ENCODE measurements around the gene CEBPG. TPM values are rescaled to one million over a fixed set of nuclear protein-coding genes. Genes with fewer than 3 reads are reported as not detected.

CEBPG gene
- total RNA-seq, 2 donors from 2014 or later, result 19.9 to 32.6 TPM

- no peaks in the 10 kb centered on the region for H3K9me3 ChIP-seq
- no peaks in the 10 kb centered on the region for H3K4me1 ChIP-seq (ENCODE audit: control insufficient read depth in 1 of 2, low read depth in 2 of 2)
- DNase-seq (ENCODE audit: low spot score) (no peak), ATAC-seq (ENCODE audit: insufficient number of reproducible peaks, low FRiP score, low read depth) (no peak)
- H3K4me3 ChIP-seq, result peak overlapping the region; percentile 46
- no peaks in the 10 kb centered on the region for H3K27me3 ChIP-seq (replicated peaks; ENCODE audit: insufficient read depth)
- no peaks in the 10 kb centered on the region for H3K36me3 ChIP-seq
- peak; percentile 38 for TF ChIP-seq CTCF (IDR thresholded peaks at IDR 0.05)
- no peak overlapping the region for H3K27ac ChIP-seq
Measured at GRCh38 chr19:33416307-33417215, 43.1 kb downstream of the CEBPG start.

DNA sequence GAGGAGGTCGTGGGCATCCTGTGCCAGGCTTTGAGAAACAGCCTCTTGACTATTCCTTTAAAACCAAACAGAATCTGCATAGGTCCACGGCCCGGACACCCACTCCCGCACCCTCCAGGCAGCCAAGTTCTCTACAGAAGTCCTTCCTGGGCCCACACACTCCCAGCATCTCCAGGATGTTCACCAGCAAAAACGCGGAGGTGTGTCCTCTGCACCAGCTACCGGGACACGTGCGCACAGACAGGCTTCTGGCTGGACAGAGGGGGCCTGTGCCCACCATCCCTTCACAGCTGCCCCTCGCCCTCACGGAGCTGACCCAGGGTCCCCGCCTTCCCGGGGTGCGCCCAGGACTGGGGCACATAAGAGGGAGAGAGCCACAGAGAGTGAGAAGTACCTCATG is 44.2 kb downstream of the CEBPG start:
- no peak overlapping the region for H3K4me3 ChIP-seq
- TF ChIP-seq CTCF (IDR thresholded peaks at IDR 0.05), result no peak
- ATAC-seq (ENCODE audit: insufficient number of reproducible peaks, low FRiP score, low read depth) (no peak), DNase-seq (ENCODE audit: low spot score) (no peak)
- H3K27me3 ChIP-seq (replicated peaks; ENCODE audit: insufficient read depth), result no peaks in the 10 kb centered on the region
- no peaks in the 10 kb centered on the region for H3K4me1 ChIP-seq (ENCODE audit: control insufficient read depth in 1 of 2, low read depth in 2 of 2)
- no peak overlapping the region for H3K27ac ChIP-seq
- H3K36me3 ChIP-seq, result no peaks in the 10 kb centered on the region
- H3K9me3 ChIP-seq, result no peaks in the 10 kb centered on the region

GRCh38 chr19:33418461-33418860 is 45.0 kb downstream of the CEBPG start:
- Histone ChIP-seq H3K4me3 (no peak overlapping the region), H3K4me1 (ENCODE audit: control insufficient read depth in 1 of 2, low read depth in 2 of 2) (no peaks in the 10 kb centered on the region), H3K27ac (no peak overlapping the region), H3K27me3 (replicated peaks; ENCODE audit: insufficient read depth) (no peaks in the 10 kb centered on the region), H3K36me3 (no peaks in the 10 kb centered on the region), H3K9me3 (no peaks in the 10 kb centered on the region)
- no peak for TF ChIP-seq CTCF (IDR thresholded peaks at IDR 0.05)
- ATAC-seq (ENCODE audit: insufficient number of reproducible peaks, low FRiP score, low read depth), result no peak
- DNase-seq (ENCODE audit: low spot score), result no peak

GRCh38 chr19:33418871-33419787 is 45.6 kb downstream of the CEBPG start:
- H3K4me3 ChIP-seq, result no peak overlapping the region
- no peaks in the 10 kb centered on the region for H3K27me3 ChIP-seq (replicated peaks; ENCODE audit: insufficient read depth)
- H3K9me3 ChIP-seq, result no peaks in the 10 kb centered on the region
- H3K27ac ChIP-seq, result no peak overlapping the region
- ATAC-seq (ENCODE audit: insufficient number of reproducible peaks, low FRiP score, low read depth), result no peak
- TF ChIP-seq CTCF (IDR thresholded peaks at IDR 0.05), result no peak
- no peaks in the 10 kb centered on the region for H3K4me1 ChIP-seq (ENCODE audit: control insufficient read depth in 1 of 2, low read depth in 2 of 2)
- DNase-seq (ENCODE audit: low spot score), result no peak
- H3K36me3 ChIP-seq, result no peaks in the 10 kb centered on the region

- H3K36me3 ChIP-seq, result no peaks in the 10 kb centered on the region
- TF ChIP-seq CTCF (IDR thresholded peaks at IDR 0.05), result no peak
- no peak overlapping the region for H3K4me3 ChIP-seq
- no peak overlapping the region for H3K27ac ChIP-seq
- no peaks in the 10 kb centered on the region for H3K4me1 ChIP-seq (ENCODE audit: control insufficient read depth in 1 of 2, low read depth in 2 of 2)
- no peak for DNase-seq (ENCODE audit: low spot score)
- H3K27me3 ChIP-seq (replicated peaks; ENCODE audit: insufficient read depth), result no peaks in the 10 kb centered on the region
- ATAC-seq (ENCODE audit: insufficient number of reproducible peaks, low FRiP score, low read depth), result no peak
- no peaks in the 10 kb centered on the region for H3K9me3 ChIP-seq
Measured at GRCh38 chr19:33419788-33420130, 46.2 kb downstream of the CEBPG start.

Measured in thoracic aorta (tissue), 2 donors.